VCaP (cell line): ENCODE data around the gene SERINC3.
"Not testable (repeated sequence)": the region's sequence is repeated elsewhere in the genome, so short reads cannot be mapped to it uniquely, and the experiment has no call there.

Experiments
- H3K27ac ChIP-seq: fragments of 450-650 bp; 2 replicates; pipeline ENCODE4 v1.5.1; 2017
- TF ChIP-seq, protein P1 (sequence below): fragments of 450-650 bp; conservative IDR thresholded peaks from 2 replicates; pipeline ENCODE4 v1.5.1; 2017; ENCODE audit warnings: mild to moderate bottlenecking, moderate library complexity

SERINC3 gene

DNA sequence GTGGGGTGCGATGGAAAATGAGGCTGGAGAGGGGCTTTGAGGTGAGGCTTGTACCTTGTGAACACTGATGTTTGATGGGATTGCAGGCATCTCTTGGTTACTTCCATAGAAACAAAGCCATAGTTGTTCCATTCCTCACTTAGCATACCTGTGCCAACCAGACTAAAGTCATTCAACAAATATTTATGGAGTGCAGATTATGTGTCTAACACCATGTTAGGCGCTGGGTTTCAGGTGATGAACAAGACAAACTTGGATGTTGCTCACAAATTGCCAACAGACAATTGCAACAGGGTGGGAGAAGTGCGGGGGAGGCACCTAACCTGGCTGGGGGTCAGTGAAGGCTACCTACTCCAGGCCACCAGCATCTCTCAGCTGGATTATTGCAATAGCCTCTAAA lies 44.7 kb downstream of the SERINC3 start:
- H3K27ac ChIP-seq, result no peak overlapping the region
- TF ChIP-seq, protein P1, sequence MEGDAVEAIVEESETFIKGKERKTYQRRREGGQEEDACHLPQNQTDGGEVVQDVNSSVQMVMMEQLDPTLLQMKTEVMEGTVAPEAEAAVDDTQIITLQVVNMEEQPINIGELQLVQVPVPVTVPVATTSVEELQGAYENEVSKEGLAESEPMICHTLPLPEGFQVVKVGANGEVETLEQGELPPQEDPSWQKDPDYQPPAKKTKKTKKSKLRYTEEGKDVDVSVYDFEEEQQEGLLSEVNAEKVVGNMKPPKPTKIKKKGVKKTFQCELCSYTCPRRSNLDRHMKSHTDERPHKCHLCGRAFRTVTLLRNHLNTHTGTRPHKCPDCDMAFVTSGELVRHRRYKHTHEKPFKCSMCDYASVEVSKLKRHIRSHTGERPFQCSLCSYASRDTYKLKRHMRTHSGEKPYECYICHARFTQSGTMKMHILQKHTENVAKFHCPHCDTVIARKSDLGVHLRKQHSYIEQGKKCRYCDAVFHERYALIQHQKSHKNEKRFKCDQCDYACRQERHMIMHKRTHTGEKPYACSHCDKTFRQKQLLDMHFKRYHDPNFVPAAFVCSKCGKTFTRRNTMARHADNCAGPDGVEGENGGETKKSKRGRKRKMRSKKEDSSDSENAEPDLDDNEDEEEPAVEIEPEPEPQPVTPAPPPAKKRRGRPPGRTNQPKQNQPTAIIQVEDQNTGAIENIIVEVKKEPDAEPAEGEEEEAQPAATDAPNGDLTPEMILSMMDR, result no peak

DNA sequence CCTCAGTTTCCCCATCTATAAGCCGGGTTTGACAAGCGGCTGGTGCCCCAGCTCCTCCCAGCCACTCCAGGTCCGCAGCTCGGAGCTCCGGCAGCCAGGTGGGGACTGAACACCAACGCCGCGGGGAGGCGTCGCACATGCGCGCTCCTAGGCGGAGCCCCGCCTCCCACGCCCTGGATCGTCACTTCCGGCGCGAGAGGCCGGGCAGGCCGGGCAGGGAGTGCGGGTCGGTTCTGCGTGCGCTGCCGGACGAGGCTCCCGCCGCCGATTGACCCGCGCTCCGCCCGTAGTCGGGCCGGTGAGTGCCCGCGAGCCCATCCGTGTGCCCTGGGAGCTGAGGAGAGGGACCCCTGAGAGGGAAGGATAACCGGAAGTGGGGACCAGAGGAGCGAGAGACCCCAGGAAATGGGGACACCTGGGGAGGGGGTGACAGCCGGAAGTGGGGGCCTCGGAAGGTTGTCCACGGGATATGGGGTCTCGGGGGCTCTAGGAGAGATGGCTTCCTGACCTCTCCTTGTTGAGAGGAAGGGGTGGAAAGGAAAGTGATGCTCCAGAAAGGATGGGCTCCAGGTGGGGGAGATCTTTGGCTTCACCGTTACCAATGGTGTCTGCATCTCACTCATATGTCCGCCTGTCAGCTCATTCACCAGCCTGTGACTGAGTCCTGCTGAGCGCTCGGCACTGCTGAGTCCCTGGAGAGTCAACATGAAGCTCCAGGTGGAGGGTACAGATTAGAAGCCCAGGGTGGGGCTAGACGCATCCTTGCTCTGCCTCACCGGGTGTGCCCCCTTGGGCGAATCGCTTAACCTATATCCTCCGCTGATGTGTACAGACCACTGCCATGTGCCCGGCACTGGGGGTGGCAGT lies 45.9 kb downstream of the SERINC3 start, which contains the start of gene TTPAL:
Gene TTPAL (plus strand): TSS at position 181 of the 867 bp plus-strand sequence. CDS start 4,126 bp downstream, outside the sequence.
- TF ChIP-seq, protein P1, result peak; percentile 44
- peak within 1 kb of the TSS; percentile 81 for H3K27ac ChIP-seq

DNA sequence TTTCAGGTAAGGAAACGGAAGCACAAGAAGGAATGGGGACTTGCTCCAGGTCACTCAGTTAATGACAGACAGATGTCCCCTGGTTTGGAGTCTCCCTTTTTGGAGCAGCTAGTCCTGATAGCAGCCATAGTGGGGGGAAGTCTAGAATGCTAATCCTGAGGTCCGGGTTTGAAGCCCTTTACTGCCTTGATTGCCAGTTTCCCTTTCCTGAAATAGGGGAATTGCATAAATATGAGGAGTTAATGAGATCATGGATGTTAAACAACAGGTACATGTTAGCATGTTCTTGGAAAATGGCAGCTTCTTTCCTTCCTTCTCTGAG lies 46.5 kb downstream of the SERINC3 start:
- TF ChIP-seq, protein P1, result no peak
- H3K27ac ChIP-seq, result peak overlapping the region; percentile 81

DNA sequence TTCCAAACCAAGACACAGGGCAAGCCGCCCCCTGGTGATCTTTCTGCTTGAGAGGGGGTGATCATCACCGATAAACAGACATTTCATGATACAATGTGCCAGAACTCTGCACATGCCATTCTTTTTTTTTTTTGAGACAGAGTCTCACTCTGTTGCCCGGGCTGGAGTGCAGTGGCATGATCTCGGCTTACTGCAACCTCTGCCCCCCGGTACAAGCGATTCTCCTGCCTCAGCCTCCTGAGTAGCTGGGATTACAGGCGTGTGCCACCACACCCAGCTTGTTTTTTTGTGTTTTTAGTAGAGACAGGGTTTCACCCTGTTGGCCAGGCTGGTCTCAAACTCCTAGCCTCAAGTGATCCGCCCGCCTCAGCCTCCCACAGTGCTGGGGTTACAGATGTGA lies 49.6 kb downstream of the SERINC3 start:
- H3K27ac ChIP-seq, result not testable (repeated sequence)

DNA sequence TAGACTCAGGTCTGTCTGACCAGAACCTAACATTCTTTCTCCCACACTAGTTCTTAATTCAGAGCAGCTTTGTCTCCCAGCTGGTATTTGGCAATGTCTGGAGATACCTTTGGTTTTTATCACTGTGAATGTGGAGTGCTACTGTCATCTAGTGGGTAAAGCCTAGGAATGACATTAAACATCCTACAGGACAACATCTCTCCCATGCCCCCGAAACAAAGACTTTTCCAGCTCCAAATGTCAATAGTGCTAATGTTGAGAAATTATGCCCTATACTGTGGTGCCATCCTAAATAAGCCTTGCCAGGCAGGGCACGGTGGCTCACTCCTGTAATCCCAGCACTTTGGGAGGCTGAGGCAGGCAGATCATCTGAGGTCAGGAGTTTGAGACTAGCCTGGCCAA lies 50.4 kb downstream of the SERINC3 start:
- no peak overlapping the region for H3K27ac ChIP-seq
- TF ChIP-seq, protein P1, result peak; percentile 98

DNA sequence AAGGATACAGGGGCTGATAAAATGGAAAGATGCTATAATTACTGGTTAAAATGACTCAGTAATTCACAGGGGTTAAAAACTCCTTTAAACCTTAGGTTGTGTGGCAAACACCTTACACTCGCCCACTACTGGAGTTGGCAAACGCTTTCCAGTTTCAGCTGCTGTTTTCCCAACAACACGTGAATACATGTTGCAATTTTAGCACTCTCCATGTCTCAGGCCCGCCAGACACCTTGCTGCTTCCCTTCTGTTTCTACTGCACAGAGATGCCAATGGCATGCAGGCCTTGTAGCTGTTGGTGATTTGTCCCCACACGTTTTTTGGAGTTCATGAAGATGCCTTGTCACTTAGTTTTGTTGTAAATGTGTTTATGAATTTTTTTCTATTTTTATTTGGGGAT lies 51.5 kb downstream of the SERINC3 start:
- TF ChIP-seq, protein P1, result no peak
- no peak overlapping the region for H3K27ac ChIP-seq

DNA sequence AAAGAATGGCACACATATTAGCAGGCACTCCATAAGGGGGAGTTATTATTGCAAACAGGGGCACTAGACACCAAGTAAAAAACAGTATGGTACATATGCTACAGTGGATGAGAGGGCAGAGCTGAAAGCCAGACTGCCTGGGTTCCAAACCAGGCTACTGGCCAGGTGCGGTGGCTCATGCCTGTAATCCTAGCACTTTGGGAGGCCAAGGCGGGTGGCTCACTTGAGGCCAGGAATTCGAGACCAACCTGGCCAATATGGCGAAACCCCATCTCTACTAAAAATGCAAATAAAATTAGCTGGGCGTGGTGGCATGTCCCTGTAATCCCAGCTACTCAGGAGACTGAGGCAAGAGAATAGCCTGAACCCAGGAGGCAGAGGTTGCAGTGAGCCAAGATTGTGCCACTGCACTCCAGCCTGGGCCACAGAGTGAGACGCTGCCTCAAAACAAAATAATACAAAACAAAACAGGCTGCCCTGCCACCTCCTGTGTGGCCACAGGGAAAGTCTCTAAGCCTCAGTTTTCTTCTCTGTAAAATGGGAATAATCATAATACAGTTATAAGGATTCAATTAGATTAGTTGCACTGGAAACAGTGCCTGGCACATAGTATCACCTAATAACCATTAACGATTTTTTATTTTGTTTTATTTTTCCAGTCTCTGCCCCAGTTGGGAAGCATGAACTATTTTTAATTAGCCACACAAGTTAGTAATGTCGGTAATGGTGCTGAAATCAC lies 53.7 kb downstream of the SERINC3 start:
- H3K27ac ChIP-seq, result no peak overlapping the region
- TF ChIP-seq, protein P1, result no peak
